ENCODE results near the gene SERPINI1.
A peak's percentile ranks its signal among the peaks of the same experiment; 100 is the strongest.

- TF ChIP-seq CTCF (conservative IDR thresholded peaks at IDR 0.05) (peak; percentile 66), ZFX (IDR thresholded peaks at IDR 0.05) (no peak)
Measured at GRCh38 chr3:167837466-167837865, 101.9 kb downstream of the SERPINI1 start.

All from C4-2B (cell line).